ENCODE measurements around the gene ULK2.
A peak's percentile ranks its signal among the peaks of the same experiment; 100 is the strongest.

DNA sequence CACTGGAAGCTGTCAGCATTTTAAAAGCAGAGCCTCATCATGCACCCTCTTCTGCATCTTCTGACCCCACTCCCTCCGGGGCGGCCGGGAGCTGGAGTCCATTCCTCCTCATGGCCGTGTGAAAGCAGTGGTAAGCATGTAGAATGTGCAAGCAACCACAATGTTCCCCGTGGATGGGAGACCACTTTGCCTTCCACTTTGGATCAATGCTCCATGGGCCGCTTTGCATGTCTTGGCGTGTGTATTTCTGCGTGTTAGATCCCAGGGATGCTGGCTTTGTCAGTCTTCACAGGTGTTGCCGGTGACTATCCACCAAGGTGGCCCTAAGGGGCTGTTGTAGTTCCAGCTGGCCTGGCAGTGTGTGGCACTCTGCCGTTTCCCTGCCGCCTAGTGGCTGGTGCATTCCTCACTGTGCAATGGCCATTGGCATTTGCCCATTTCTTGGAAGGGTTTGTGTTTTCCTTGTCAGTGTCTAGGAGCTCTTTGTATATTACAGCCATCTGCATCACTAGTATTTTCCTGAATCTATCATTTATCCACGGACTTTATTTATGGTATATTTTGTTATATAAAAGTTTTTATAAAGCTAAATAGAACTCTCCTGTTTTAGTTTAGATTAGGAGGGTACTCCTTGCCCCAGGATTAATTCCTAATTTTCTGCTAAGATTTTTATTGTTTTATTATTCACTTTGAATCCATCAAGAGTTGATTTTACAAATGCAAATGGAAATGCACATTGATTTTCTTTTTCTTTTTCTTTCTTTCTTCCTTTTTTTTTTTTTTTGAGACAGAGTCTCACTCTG lies 113.9 kb downstream of the ULK2 start:
- TF ChIP-seq, protein P1, sequence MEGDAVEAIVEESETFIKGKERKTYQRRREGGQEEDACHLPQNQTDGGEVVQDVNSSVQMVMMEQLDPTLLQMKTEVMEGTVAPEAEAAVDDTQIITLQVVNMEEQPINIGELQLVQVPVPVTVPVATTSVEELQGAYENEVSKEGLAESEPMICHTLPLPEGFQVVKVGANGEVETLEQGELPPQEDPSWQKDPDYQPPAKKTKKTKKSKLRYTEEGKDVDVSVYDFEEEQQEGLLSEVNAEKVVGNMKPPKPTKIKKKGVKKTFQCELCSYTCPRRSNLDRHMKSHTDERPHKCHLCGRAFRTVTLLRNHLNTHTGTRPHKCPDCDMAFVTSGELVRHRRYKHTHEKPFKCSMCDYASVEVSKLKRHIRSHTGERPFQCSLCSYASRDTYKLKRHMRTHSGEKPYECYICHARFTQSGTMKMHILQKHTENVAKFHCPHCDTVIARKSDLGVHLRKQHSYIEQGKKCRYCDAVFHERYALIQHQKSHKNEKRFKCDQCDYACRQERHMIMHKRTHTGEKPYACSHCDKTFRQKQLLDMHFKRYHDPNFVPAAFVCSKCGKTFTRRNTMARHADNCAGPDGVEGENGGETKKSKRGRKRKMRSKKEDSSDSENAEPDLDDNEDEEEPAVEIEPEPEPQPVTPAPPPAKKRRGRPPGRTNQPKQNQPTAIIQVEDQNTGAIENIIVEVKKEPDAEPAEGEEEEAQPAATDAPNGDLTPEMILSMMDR (conservative IDR thresholded peaks at IDR 0.05; ENCODE audit: low read length) = peak; percentile 57
- no peak for TF ChIP-seq EZH2phosphoT487 (IDR thresholded peaks at IDR 0.05; ENCODE audit: borderline replicate concordance, low read depth, low read length)

Data from OCI-LY7 (cell line).